Measurements from ENCODE around the gene ZNF565.

DNA sequence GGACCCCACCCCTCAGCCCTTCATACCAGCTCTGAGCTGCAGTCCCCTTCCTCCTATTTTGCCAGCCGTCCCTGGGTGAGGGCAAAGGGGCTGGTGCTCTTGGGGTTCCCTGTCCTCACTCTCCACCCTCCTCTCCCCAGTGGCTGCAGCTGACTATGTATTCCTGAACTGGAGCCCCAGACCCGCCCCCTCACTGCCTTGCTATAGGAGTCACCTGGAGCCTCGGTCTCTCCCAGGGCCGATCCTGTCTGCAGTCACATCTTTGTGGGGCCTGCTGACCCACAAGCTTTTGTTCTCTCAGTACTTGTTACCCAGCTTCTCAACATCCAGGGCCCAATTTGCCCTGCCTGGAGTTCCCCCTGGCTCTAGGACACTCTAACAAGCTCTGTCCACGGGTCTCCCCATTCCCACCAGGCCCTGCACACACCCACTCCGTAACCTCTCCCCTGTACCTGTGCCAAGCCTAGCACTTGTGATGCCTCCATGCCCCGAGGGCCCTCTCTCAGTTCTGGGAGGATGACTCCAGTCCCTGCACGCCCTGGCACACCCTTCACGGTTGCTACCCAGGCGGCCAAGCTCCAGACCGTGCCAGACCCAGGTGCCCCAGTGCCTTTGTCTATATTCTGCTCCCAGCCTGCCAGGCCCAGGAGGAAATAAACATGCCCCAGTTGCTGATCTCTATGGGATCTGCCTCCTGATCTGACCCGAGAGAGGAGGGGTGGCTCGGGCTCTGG is 64.6 kb downstream of the ZNF565 start:
- TF ChIP-seq TAF1 (IDR thresholded peaks at IDR 0.05; ENCODE audit: low read depth, low read length) (no peak), POLR2A (IDR thresholded peaks at IDR 0.05; ENCODE audit: low read depth, low read length) (no peak), PAX5 (IDR thresholded peaks at IDR 0.05; ENCODE audit: insufficient read depth, low read length, severe bottlenecking) (no peak), POLR2AphosphoS5 (IDR thresholded peaks at IDR 0.05; ENCODE audit: low read depth, low read length) (no peak), POU2F2 (IDR thresholded peaks at IDR 0.05; ENCODE audit: low read depth, low read length) (no peak)

Data from GM12891 (cell line).